Stimulated activated CD4-positive, alpha-beta T cell treated with anti-CD3 and anti-CD28 coated beads, Interleukin-12 subunit alpha, Interleukin-12 subunit beta, amount 100 ng/mL, for 4 hours (primary cell): Measurements from ENCODE around the gene PRR9.
"Not testable (repeated sequence)": the region's sequence is repeated elsewhere in the genome, so short reads cannot be mapped to it uniquely, and the experiment has no call there.

ENCODE experiments used
- DNase-seq: peaks from one replicate; pipeline ENCODE4 v3.0.0-alpha.2; 2020

Gene PRR9, protein sequence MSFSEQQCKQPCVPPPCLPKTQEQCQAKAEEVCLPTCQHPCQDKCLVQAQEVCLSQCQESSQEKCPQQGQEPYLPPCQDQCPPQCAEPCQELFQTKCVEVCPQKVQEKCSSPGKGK

DNA sequence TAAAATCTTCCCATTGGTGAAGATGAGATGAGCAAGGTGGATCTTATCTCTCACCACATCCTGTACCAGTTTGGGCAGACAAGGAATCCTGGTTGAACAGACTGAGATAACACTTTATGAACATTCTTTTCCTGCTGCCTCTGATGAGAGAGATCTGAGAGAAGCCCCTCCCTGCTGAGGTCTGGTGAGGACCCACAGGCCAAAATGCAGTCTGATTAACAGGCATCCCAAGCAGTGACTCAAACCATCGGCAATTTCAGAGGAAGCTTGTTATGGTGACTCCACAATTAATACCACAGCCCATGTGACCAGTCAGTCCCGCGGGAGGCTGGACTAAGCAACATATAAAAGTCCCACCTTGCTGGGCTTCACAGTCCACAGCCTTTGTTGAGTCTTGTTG, at the start of gene PRR9:
Gene PRR9 (plus strand): TSS at position 373 of the 400 bp plus-strand sequence. CDS start 561 bp downstream, outside the sequence.
- DNase-seq: no peak

DNA sequence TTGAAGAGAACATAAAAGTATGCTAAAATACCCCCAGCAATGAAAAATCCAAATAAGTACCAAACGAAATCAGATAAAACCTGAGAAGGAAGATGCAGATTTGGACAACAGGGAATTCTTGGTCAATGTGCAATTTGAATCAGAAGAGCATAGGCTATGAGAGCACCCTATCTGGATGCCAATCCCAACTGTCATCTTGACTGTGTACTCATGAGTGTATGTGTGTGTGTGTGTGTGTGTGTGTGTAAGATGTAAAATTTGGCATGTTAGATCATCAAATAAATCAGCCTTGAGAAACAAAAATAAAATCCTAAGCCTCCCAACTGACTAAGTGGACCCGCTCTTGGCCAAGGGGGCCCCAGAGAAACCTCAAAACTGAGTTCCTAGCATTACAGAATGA, 48.7 kb upstream of the PRR9 start:
- no peak for DNase-seq

DNA sequence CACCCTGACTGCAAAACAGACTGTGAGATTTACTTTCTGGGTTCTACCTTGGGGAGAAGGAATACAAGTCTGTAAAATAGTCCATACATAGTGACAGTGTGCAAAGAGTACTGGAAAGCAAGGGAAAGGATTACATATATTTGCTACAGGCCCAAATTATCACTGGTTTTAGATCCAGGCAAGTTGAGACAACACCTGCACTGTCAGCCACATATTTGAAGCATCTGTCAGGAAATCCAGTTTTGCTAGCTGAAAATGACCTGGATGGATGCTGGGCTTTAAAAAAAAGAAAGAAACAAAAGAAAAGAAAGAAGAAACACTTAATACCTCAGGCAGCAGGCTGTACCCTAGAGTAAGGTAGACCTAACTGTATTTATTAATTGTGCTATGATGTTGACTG, 42.8 kb upstream of the PRR9 start:
- DNase-seq: no peak

DNA sequence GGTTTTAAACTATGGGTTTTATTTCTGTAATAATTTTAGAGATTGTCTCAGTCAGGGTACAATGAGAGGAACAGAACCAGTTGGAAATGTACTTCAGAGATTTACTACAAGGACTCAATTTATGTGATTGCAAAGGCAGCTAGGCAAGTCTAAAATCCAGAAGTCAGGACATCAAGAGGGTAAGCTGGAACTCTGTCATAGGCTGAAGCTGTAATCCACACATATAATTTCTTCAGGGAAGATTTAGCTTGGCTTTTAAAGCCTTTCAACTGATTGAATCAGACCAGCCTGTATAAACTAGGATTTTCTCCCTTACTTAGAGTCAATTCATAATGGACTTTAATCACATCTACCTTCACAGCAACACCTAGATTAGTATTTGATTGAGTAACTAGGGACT, 38.5 kb upstream of the PRR9 start:
- DNase-seq: no peak

DNA sequence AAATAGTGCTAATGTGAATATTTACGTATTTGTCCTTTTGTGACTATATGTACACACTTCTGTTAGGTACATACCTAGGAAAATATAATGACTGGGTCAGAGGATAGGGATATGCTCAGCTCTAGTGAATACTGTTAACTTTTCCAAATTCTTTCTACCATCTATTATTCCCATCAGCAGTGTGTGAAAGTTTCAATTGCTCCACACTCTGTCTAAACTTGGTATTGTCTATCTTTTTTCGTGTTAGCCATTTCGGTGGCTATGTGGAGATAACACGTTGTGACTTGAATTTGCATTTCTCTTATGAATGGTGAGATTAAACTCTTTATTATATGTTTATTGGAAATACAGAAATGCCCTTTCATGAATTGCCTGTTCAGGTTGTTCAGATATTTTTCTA, 36.8 kb upstream of the PRR9 start:
- no peak for DNase-seq

DNA sequence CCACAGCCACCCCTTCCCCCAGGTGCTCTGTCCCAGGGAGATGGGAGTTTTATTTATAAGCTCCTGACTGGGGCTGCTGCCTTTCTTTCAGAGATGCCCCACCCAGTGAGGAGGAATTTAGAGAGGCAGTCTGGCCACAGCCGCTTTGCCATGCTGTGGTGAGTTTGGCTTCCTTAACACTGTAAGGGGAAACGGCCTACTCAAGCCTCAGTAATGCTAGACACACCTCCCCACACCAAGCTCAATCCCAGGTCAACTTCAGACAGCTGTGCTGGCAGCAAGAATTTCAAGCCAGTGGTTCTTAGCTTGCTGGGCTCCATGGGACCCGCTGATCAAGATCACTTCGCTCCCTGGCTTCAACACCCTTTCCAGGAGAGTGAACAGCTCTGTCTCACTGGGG, 29.1 kb upstream of the PRR9 start:
- not testable (repeated sequence) for DNase-seq

DNA sequence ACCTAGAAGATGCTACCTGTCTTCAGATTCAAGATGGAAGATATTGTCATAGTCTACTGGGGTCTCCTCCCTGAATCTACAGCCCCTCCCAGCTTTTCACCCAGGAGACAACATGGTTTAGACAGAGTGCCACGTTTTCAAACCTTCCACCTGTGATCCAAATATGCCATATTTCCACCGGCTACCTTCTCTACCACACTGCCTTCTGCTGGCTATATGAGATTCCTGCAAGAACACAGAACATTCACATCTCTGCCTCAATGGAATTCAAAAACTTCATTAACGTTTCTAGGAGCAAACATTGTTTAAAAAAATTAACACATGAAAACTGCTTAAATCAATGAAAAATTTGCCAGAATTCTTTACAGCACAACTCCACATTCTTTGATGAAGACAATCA, 27.0 kb upstream of the PRR9 start:
- no peak for DNase-seq

DNA sequence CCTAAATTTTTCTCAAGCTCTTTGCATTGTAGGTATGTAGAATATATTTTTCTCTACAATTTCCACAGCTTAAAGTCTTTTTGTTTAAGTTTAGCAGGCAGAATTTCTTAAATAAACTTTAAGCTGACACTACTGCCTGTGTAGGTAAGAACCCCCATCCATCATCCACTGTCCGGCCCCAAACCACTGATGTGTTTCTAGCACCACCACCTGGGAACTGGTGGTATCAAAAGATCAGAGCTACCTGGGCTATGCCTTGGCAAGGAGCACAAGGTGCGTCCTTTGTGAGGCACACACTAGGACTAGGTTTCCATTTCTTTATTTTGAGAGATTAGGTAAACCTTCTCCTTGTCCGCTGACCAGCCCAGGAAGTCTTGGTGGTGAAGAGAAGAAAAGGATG, 24.7 kb upstream of the PRR9 start:
- DNase-seq: no peak

DNA sequence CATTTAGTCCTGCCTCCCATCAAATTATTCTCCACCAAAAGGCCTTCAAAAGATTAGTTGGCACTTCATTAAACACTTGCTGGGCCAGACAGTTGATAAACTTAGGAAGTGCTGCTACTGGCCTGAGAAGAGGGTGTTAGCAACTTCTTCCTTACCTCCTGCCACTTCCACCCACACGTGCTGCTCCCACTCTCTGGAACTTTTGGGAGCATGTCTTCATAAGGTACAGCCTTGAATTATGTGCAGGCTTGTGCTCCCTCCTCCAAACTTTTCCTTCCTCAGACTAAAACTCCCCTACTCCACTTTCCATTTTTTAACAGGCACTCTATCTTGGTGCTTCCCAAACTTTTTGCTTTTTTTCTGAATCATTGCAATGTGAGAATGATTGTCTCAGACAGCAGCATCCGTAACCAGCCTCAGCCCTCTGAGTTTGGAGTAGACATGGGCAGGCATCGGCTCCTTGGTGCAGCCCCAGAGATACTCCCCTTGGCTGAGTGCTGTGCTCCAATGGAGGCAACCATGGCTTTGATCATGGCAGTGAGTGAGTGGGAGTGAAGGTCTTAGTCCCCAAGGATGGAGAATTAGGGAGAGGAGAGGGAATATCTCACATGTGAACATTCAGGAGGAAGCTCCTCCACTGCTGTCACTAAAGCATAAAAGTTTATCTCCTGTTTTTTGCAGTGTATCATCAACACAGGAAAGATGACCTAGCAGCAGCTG, 22.9 kb upstream of the PRR9 start:
- DNase-seq: no peak

DNA sequence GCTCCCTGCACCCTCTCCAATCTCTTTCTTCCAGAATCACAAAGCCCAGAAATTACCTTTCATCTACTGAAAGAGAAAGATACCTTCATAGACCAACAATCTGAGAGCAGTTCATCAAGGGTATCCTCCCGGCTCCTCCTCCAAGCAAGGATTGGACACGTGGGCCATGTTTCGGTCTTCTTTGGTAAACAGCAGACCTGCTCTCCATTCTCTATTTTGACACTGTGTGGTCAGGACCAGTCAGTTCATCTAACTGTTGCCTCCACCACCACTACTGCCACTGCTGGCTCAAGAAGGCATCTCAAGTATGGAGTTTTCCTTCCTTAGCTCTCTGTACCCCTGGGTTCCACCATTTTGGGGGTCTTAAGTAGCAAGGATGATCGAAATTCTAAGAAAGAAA, 22.2 kb upstream of the PRR9 start:
- no peak for DNase-seq

DNA sequence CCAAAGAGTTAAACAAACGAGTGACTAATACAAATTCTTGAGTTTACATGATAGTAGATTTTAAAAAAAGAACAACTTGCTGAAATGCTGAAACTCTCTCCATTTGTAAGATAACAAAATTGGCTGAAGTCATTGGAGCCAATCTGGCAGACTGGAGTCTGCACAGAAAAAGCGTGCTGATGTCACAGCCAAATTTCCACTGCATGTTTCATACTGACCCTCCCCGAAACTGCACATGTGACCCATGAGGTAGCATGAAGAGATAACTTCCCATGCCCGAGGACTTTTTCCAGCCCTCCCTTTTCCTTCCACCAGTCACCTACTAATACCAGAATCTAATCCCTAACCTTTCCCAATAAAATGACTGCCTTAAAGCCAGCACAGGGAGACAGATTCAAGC, 15.4 kb upstream of the PRR9 start:
- no peak for DNase-seq

DNA sequence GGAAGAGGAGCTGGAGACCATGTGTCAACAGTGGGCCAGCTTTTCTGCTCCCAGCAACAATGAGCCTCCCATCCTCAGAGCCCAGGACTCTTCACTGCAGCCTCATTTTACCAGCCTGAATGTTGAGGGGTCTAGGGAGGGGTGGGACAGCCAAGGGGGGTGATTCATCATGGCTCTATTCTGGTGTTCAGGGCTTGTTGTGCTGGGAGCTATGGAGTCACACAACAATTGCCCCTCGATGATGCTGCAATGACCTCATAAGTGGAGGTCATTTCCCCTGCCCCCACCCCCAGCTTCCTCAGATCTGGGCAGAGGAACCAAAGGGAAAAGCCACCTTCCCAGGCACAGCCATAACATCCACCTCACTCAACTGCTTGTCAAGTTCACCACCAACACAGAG, 14.3 kb upstream of the PRR9 start, which contains the start of gene LELP1:
Gene LELP1 (plus strand): TSS at position 301 of the 400 bp plus-strand sequence. CDS start 1,278 bp downstream, outside the sequence.
- DNase-seq: no peak

DNA sequence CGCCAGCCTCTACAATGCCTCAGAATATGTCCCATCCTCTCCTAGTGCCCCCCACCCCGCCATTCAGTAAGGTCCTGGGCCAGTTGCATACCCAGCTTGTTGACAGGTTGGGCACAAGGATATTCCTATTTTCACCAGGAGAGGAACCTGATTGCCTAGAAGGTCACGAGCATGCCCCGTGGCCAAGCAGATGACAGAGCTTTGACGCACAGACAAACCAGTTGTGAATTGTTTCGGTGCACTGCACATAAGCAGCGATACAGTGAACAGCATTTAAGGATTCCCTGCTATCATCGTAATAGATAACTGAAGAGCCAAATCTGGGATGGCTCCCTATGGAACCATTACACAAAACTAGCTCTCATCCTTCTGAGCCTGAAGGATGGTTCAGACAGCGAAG, 10.8 kb upstream of the PRR9 start:
- DNase-seq: no peak

DNA sequence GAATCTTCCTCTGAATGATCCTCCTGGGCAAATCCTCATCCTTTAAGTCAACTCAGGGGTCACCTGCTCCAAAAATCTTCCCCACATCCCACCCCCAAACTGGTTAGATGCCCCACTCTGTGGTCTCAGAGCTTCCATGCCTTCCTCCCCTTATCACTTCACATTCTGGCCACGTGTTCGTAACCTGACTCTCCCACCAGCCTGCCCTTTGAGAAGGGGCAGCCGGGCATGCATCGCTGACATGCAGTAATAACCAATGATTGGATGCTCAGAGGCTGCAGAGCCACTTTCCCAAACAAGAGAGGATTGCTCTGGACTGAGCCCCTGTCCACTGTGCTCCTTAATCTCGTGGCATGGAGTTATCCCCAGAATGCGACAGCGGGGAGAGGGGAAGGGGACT, 7.2 kb upstream of the PRR9 start:
- DNase-seq: no peak

DNA sequence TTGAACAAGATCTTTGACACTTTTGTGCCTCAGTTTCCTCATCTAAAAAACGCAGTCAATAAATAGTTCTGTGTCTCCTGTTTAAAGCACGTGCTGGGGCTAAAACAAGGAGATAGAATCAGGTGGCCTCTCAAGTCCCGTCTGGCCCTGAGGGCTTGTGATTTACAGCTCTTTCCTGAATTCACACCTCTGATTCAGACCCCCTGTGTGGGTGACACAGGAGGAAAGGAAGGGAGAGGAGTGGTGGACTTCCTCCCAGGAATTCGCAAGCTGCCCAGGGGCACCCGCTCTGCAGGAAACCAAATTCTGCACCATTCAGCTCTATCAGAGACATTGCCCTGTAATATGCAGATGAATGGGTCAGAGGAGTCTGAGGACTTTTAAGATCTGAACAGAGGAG, 5.2 kb upstream of the PRR9 start:
- DNase-seq: no peak

DNA sequence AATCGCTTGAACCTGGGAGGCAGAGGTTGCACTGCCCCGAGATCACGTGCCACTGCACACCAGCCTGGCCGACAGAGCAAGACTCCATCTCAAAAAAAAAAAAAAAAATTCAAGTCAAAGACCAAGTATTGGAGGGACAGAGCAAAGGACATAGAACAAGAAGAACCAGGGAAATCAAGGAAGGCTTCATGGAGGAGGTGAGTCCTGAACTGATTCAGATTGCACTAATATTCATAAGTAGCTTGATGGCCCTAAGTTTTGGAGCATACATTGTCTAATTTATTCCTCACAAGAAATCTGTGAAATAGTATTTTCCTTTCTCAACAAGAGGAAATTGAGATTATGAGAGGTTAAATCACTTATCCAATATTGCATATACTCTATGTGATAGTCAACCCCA, 3.9 kb upstream of the PRR9 start:
- DNase-seq: no peak

DNA sequence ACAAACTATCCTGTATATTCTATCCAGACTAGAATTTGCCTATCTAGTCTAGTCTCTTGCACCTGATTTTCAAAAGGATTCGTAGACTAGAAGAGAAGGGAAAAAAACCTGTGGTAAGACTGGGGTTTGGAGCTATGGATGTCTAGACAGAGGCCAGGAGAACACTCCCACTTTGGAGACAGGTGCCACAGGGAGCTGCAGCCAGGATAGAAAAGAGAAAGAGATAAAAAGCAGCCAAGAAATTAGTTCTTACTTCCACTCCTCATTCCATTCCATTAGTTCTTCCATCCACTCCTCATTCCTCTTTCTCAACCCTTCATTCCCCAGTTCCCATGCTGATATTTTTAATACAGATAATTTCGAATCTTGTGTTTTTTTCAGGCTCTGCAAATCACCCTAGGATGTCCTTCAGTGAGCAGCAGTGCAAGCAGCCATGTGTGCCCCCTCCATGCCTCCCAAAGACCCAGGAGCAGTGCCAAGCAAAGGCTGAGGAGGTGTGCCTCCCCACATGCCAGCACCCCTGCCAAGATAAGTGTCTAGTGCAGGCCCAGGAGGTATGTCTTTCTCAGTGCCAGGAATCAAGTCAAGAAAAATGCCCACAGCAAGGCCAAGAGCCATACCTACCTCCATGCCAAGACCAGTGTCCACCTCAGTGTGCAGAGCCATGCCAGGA, 496 bp downstream of the PRR9 start:
- DNase-seq: no peak

DNA sequence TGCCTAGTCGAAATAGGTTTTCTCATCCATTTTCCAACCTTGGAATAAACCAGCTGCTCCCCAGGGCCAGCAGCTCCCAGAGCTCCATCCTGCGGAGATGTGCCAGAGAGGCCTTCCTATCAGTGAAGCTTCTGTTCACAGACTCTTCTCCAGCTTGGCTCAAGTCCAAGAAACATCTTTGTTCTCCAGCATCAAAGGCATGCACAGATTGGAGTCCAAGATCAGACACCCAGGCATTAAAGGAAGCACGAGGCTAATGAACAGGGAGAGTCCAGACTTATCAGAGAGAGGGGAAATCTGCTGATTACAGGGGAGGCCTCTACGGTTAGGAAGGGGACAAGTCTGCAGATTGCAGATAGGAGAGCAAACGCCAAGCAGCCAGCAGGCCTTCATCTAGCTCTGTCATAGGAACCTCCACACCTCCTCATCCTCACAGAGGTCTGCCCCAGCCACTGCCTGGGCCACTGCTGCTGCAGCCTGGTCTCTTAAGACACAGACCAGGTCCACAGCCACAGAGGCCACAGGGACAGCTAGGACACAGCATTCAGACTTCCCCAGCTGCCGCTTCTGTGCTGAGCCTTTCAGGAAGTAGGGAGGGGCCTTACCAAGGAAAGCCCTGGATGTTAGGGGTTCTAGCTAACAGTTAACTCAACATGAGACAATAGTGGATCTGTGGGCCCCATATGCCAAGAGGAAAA, 3.4 kb downstream of the PRR9 start:
- no peak for DNase-seq

DNA sequence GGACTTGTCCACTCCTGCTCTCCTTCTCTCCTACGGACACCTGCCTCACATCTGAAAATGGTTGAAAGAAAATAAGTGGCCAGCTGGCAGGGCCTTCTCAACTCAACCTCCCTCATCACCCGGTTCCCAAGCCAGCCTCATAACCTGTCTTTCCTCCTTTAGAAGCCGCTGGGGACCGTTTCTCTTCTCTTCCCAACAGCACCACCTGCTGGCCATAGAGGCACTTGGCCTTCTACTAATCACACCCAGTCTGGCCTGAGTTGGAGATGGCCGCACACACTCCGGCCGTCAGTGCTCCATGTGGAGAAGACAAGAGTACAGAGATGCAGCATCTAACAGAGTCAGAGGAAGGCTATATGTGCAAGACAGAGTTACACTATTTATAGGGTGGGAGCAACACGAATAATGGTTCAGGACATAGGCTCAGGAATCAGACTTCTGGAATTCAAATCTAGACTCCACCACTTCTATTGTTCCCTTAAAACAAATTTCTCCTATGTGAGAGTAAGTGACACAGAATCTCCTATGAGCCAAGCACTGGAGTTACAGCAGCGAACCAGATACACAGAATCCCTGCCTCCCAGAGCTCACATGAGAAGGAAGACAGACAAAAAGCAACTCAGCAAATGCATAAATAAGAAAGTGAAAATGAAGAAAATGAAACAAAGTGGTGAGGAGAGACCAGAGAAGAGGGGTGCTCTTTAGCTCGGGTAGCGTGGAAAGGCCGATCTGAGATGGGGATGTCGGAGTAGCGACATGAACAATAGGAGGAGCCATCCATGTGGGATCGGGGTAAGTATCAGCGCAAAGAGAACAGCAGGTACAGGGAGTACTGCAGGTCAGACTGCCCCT, 5.9 kb downstream of the PRR9 start:
- peak; percentile 47 for DNase-seq

DNA sequence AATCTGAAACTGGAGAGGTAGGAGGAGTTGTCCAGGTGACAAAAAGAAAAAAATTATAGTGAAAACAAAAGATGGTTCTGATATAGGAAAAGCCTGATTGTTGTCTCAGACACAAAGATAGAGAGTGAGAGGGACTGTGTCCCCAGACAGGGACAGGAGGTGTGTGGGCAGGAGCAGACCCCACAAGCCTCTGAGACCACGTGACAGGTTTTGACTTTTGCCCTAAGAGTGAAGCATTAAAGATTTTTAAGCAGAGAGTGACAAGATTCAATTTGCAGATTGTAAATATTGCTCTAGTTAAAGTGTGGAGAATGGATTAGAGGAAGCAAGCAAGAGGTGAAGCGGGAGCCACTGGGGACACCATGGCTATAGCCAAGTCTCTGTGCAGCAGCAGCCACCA, 10.4 kb downstream of the PRR9 start:
- no peak for DNase-seq

DNA sequence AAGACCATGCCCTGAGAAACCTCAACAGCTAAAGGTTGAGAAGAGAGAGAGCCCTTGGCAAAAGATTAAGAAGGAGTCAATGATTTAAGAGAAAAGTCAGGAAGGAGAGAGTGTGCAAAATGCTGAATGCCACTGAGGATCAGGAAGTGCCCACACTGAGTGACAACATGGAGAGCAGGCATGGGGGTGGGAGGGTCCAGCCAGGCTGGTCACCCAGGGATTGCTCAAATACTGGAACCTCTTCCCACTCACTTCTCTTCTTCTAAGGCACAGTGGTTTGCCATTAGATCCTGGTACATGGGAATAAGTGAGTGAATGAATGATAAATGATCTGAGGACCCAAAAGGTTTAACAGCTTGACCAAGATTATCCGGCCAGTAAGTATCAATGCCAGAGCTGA, 11.1 kb downstream of the PRR9 start:
- no peak for DNase-seq

DNA sequence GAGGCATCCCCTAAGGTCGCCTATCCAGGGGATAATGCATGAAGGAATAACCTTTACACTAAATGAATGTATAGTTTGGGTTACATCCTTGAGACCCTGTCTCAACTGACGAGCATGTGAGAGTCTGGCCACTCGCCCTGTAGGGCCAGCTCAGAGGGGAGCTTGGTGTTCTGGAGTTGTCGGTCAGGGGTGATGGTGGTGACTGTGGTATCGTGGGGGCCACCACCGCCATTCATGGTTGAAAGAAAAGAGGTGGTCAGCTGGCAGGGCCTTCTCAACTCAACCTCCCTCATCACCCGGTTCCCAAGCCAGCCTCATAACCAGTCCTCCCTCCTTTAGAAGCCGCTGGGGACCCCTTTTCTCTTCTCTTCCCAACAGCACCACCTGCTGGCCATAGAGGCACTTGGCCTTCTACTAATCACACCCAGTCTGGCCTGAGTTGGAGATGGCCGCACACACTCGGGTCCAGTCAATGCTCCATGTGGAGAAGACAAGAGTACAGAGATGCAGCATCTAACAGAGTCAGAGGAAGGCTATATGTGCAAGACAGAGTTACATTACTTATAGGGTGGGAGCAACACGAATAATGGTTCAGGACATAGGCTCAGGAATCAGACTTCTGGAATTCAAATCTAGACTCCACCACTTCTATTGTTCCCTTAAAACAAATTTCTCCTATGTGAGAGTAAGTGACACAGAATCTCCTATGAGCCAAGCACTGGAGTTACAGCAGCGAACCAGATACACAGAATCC, 11.9 kb downstream of the PRR9 start:
- DNase-seq: peak; percentile 12
